Measurements from ENCODE around the gene PDE4D. TPM values are rescaled to one million over a fixed set of nuclear protein-coding genes. Genes with fewer than 3 reads are reported as not detected.

PDE4D gene
- polyA plus RNA-seq, 1 donor (not counting 4 experiments of a cell fraction or from before 2014, with no cell fraction given): 3.6 TPM

DNA sequence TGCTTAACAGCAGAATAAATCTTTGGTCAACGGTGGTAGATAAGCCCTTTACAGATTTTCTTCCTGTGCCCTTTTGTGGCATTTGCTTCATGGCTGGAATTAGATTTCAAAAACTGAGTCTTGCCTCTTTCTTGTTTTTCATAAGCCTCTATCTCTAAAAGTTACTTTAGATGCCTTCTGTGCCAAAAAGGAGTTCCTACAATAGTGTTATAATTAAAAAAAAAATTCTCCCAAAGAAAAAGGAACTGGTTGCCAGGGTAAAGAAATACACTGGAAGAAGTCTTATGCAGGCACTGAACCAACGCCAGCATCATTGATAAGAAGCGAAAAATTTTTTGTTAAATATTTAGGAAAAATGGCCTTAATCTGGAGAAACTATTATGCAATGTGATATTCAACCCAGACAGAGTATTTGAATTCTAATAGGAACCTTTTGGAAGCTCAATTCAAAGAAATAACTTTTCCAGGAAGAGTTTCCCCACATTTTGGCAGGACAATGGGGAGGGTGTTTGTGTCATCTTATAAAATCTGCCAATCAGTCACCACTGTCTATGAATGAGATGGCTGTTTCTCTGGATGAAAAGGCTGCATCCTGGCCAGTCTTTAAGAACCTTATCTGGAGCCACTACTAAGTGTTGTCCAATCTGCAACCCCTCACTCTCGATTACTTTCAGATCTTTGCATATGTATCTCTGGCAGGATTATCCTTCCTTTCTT lies 608.1 kb downstream of the PDE4D start:
- H3K9ac ChIP-seq (ENCODE audit: control insufficient read depth, extremely low read depth, insufficient read depth, low read length): no peak overlapping the region
- no peak overlapping the region for H3K4me3 ChIP-seq (ENCODE audit: control insufficient read depth in 2 of 3, extremely low read depth in 1 of 3, insufficient read depth in 2 of 3, low read depth in 1 of 3, low read length in 3 of 3)
- H3K79me2 ChIP-seq (ENCODE audit: control insufficient read depth, insufficient read depth, low read length): no peaks in the 10 kb centered on the region
- H3K9me3 ChIP-seq (ENCODE audit: control insufficient read depth, low read depth, low read length): no peaks in the 10 kb centered on the region
- no peaks in the 10 kb centered on the region for H3K9me1 ChIP-seq (ENCODE audit: control insufficient read depth, extremely low read depth, insufficient read depth, low read length)
- no peak for FAIRE-seq
- peaks cover 8% of the 10 kb centered on the region for H3K4me1 ChIP-seq (ENCODE audit: control insufficient read depth, extremely low read depth, insufficient read depth, low read length)
- H3K4me2 ChIP-seq (ENCODE audit: control insufficient read depth, extremely low read depth, insufficient read depth, low read depth, low read length): no peak overlapping the region
- H2AFZ ChIP-seq (ENCODE audit: control insufficient read depth, low read length): no peak overlapping the region
- H3K36me3 ChIP-seq (ENCODE audit: control insufficient read depth in 2 of 2, extremely low read depth in 1 of 2, insufficient read depth in 2 of 2, low read length in 2 of 2): no peaks in the 10 kb centered on the region
- no peak overlapping the region for H3K27ac ChIP-seq (ENCODE audit: control insufficient read depth, insufficient read depth, low read length)
- no peaks in the 10 kb centered on the region for H3K27me3 ChIP-seq (ENCODE audit: control insufficient read depth, extremely low read depth, insufficient read depth, low read length)
- DNase-seq (ENCODE audit: low read depth, low spot score): no peak
- TF ChIP-seq, protein P1, sequence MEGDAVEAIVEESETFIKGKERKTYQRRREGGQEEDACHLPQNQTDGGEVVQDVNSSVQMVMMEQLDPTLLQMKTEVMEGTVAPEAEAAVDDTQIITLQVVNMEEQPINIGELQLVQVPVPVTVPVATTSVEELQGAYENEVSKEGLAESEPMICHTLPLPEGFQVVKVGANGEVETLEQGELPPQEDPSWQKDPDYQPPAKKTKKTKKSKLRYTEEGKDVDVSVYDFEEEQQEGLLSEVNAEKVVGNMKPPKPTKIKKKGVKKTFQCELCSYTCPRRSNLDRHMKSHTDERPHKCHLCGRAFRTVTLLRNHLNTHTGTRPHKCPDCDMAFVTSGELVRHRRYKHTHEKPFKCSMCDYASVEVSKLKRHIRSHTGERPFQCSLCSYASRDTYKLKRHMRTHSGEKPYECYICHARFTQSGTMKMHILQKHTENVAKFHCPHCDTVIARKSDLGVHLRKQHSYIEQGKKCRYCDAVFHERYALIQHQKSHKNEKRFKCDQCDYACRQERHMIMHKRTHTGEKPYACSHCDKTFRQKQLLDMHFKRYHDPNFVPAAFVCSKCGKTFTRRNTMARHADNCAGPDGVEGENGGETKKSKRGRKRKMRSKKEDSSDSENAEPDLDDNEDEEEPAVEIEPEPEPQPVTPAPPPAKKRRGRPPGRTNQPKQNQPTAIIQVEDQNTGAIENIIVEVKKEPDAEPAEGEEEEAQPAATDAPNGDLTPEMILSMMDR (optimal IDR thresholded peaks at IDR 0.05 in 1 of 3, IDR thresholded peaks at IDR 0.05 in 1 of 3, conservative IDR thresholded peaks at IDR 0.05 in 1 of 3; ENCODE audit: extremely low read depth in 1 of 3, insufficient read depth in 2 of 3, low read length in 3 of 3): no peak
- no peak for TF ChIP-seq EZH2 (IDR thresholded peaks at IDR 0.05; ENCODE audit: low read length)
- dilution Hi-C loops (cut with MboI; ENCODE audit: extremely low pct_ligation_motif_present, low sequenced_read_pairs): no loop called here
- H4K20me1 ChIP-seq (ENCODE audit: control insufficient read depth, extremely low read depth, insufficient read depth, low read length): no peaks in the 10 kb centered on the region

GRCh38 chr5:59282726-59283125 lies 610.8 kb downstream of the PDE4D start:
- Histone ChIP-seq H3K36me3 (ENCODE audit: control insufficient read depth in 2 of 2, extremely low read depth in 1 of 2, insufficient read depth in 2 of 2, low read length in 2 of 2) (no peaks in the 10 kb centered on the region), H3K9me3 (ENCODE audit: control insufficient read depth, low read depth, low read length) (no peaks in the 10 kb centered on the region), H2AFZ (ENCODE audit: control insufficient read depth, low read length) (no peak overlapping the region), H3K27me3 (ENCODE audit: control insufficient read depth, extremely low read depth, insufficient read depth, low read length) (no peaks in the 10 kb centered on the region), H3K9ac (ENCODE audit: control insufficient read depth, extremely low read depth, insufficient read depth, low read length) (no peak overlapping the region), H4K20me1 (ENCODE audit: control insufficient read depth, extremely low read depth, insufficient read depth, low read length) (no peaks in the 10 kb centered on the region), H3K4me2 (ENCODE audit: control insufficient read depth, extremely low read depth, insufficient read depth, low read depth, low read length) (no peak overlapping the region), H3K4me3 (ENCODE audit: control insufficient read depth in 2 of 3, extremely low read depth in 1 of 3, insufficient read depth in 2 of 3, low read depth in 1 of 3, low read length in 3 of 3) (no peak overlapping the region), H3K9me1 (ENCODE audit: control insufficient read depth, extremely low read depth, insufficient read depth, low read length) (no peaks in the 10 kb centered on the region), H3K27ac (ENCODE audit: control insufficient read depth, insufficient read depth, low read length) (no peak overlapping the region), H3K79me2 (ENCODE audit: control insufficient read depth, insufficient read depth, low read length) (no peaks in the 10 kb centered on the region), H3K4me1 (ENCODE audit: control insufficient read depth, extremely low read depth, insufficient read depth, low read length) (peaks cover 5% of the 10 kb centered on the region)
- FAIRE-seq (no peak), DNase-seq (ENCODE audit: low read depth, low spot score) (no peak)
- TF ChIP-seq EZH2 (IDR thresholded peaks at IDR 0.05; ENCODE audit: low read length): no peak
- TF ChIP-seq, protein P1 (optimal IDR thresholded peaks at IDR 0.05 in 1 of 3, IDR thresholded peaks at IDR 0.05 in 1 of 3, conservative IDR thresholded peaks at IDR 0.05 in 1 of 3; ENCODE audit: extremely low read depth in 1 of 3, insufficient read depth in 2 of 3, low read length in 3 of 3): no peak
- dilution Hi-C loops (cut with MboI; ENCODE audit: extremely low pct_ligation_motif_present, low sequenced_read_pairs): no loop called here
